Measurements from ENCODE around the gene POLR1A.

DNA sequence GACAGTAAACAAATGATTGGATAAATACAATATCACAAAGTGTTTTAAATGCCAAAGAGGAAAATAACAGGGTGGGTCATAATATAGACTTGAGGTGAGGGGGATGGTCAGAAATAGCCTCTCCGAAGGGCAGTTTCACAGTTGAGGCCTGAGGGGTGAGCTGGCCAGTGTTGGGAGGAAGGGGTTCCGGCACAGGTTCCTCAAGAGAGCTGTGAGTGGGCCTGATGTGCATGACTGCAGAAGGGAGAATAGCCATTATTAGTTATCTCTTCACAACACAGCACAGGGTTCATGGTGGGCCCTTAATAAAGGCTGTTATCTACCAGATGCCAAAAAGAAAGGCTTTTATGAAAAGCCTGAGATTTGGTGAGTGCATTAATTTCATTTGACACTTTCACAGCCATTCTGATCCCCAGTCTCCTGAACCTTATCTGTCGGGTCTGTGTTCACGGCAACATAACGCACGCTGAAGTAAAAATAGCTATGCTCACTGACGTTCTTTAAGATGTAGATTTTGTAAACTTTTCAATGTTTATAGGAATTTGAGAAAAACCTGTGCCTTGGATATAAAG is 39.6 kb downstream of the POLR1A start:
- TF ChIP-seq, protein P1, sequence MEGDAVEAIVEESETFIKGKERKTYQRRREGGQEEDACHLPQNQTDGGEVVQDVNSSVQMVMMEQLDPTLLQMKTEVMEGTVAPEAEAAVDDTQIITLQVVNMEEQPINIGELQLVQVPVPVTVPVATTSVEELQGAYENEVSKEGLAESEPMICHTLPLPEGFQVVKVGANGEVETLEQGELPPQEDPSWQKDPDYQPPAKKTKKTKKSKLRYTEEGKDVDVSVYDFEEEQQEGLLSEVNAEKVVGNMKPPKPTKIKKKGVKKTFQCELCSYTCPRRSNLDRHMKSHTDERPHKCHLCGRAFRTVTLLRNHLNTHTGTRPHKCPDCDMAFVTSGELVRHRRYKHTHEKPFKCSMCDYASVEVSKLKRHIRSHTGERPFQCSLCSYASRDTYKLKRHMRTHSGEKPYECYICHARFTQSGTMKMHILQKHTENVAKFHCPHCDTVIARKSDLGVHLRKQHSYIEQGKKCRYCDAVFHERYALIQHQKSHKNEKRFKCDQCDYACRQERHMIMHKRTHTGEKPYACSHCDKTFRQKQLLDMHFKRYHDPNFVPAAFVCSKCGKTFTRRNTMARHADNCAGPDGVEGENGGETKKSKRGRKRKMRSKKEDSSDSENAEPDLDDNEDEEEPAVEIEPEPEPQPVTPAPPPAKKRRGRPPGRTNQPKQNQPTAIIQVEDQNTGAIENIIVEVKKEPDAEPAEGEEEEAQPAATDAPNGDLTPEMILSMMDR (IDR thresholded peaks at IDR 0.05): no peak
- no peak for TF ChIP-seq POLR2A (IDR thresholded peaks at IDR 0.05)

Data from tibial nerve (tissue), 3 donors.